HG03280 (cell line): ENCODE results near the gene DLGAP1.

Experiments
- ATAC-seq: cut with Tn5 transposase; IDR thresholded peaks from one replicate; pipeline ENCODE4 v1.9.1; 2021; ENCODE audit warnings: mild to moderate bottlenecking, moderate library complexity; ENCODE audit not compliant: unreplicated experiment

The DLGAP1 gene

GRCh38 chr18:3960977-3961376, 494.1 kb downstream of the DLGAP1 start:
- ATAC-seq, result no peak

GRCh38 chr18:3960142-3960541, 495.0 kb downstream of the DLGAP1 start:
- no peak for ATAC-seq

GRCh38 chr18:3952031-3952430, 503.1 kb downstream of the DLGAP1 start:
- ATAC-seq, result no peak

- no peak for ATAC-seq
These were observed 504.3 kb downstream of the DLGAP1 start for GRCh38 chr18:3950668-3951404.

- ATAC-seq, result no peak
These were observed 506.1 kb downstream of the DLGAP1 start for GRCh38 chr18:3948958-3949357.

- ATAC-seq, result no peak
These were observed 507.7 kb downstream of the DLGAP1 start for GRCh38 chr18:3947383-3947782.

GRCh38 chr18:3935305-3935704, 519.8 kb downstream of the DLGAP1 start:
- no peak for ATAC-seq

- ATAC-seq, result no peak
These were observed 522.8 kb downstream of the DLGAP1 start for GRCh38 chr18:3932276-3932675.

GRCh38 chr18:3931542-3932112, 523.5 kb downstream of the DLGAP1 start:
- no peak for ATAC-seq

- no peak for ATAC-seq
These were observed 524.1 kb downstream of the DLGAP1 start for GRCh38 chr18:3931013-3931315.

- ATAC-seq, result no peak
These were observed 524.7 kb downstream of the DLGAP1 start for GRCh38 chr18:3930126-3931012.

- ATAC-seq, result no peak
These were observed 530.7 kb downstream of the DLGAP1 start for GRCh38 chr18:3924455-3924854.

GRCh38 chr18:3923750-3924149, 531.4 kb downstream of the DLGAP1 start:
- no peak for ATAC-seq

GRCh38 chr18:3921826-3922225, 533.3 kb downstream of the DLGAP1 start:
- ATAC-seq, result no peak

GRCh38 chr18:3920832-3921231, 534.3 kb downstream of the DLGAP1 start:
- no peak for ATAC-seq

GRCh38 chr18:3919396-3920061, 535.6 kb downstream of the DLGAP1 start:
- ATAC-seq, result no peak

GRCh38 chr18:3916082-3916481, 539.0 kb downstream of the DLGAP1 start:
- ATAC-seq, result no peak

- no peak for ATAC-seq
These were observed 540.1 kb downstream of the DLGAP1 start for GRCh38 chr18:3914833-3915610.

GRCh38 chr18:3914109-3914508, 541.0 kb downstream of the DLGAP1 start:
- ATAC-seq, result no peak

- ATAC-seq, result no peak
These were observed 542.4 kb downstream of the DLGAP1 start for GRCh38 chr18:3912705-3913104.

GRCh38 chr18:3911413-3911812, 543.7 kb downstream of the DLGAP1 start:
- ATAC-seq, result no peak
